Measurements from ENCODE around the gene LCN2.

DNA sequence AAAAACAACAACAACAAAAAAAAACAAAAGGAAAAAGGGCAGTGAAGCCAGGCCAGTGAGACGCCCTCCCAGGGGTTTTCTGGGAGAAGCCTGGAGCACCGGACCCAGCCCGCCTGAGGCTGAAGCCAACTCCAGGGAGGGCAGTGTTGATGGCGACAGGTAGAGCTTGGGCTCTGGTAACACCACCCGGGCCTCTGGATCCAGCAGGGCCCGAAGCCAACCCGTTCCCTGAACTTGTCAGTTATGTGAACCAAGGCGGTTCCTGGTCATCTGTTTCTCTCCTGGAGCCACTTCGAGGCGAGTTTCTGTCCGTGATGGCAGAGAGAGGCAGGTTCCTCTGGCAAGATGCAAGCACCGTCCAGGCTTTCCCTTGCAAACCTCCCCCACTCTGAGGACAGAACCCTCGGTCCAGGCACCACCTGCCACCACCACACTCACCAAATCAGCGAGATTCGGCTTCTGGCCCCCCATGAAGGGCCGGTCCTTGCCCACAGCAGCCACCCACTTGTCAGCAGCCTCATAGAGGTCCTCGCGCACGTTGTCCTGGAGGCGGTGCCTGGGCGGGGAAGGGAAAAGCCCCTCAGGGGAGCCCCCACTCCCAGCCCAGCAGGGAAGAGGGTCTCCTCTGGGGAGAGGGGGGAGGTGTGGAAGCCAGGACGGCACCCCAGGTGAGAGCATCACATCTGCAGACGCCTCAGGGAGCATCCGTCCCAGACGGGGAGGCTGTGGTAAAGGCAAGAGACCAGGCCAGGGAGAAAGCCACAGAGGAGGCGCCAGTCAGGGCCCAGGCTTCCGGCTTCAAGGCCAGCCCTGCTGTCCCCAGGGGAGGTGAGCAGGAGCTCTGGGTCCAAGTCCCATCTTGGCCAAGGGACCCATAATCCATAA lies 27.1 kb upstream of the LCN2 start:
- no peak for TF ChIP-seq CTBP1 (IDR thresholded peaks at IDR 0.05; ENCODE audit: borderline replicate concordance)
- no peak for TF ChIP-seq SP1 (IDR thresholded peaks at IDR 0.05)
- no peak for TF ChIP-seq FOXA1 (IDR thresholded peaks at IDR 0.05)
- TF ChIP-seq BHLHE40 (IDR thresholded peaks at IDR 0.05; ENCODE audit: borderline replicate concordance): no peak
- no peak for TF ChIP-seq NFRKB (IDR thresholded peaks at IDR 0.05)

Measured in HEK293T (cell line).